Astrocyte of the spinal cord (primary cell): Measurements from ENCODE around the gene MGLL.
"Not testable (repeated sequence)": the region's sequence is repeated elsewhere in the genome, so short reads cannot be mapped to it uniquely, and the experiment has no call there.

Experiments
- DNase-seq: peaks from one replicate; pipeline ENCODE4 v3.0.0; 2011; ENCODE audit warnings: low read depth, low spot score
- H3K4me3 ChIP-seq: 2 replicates; pipeline ENCODE4 v1.5.1; 2011; ENCODE audit warnings: low read depth, mild to moderate bottlenecking, low read length, moderate library complexity
- CTCF ChIP-seq: IDR thresholded peaks from 2 replicates; pipeline ENCODE4 v1.5.1; 2012; ENCODE audit warnings: low read depth, mild to moderate bottlenecking, low read length, inconsistent platforms
- in situ Hi-C: cut with HindIII; loops from 2 replicates; pipeline ENCODE4 v1.10.0; 2017; ENCODE audit warnings: low sequenced_read_pairs

MGLL gene

GRCh38 chr3:127707851-127708411 lies 114.4 kb downstream of the MGLL start:
- in situ Hi-C loops = no loop called here
- DNase-seq = peak; percentile 65
- no peak overlapping the region for H3K4me3 ChIP-seq
- no peak for TF ChIP-seq CTCF

- no peak for DNase-seq
- TF ChIP-seq CTCF = no peak
- H3K4me3 ChIP-seq = no peak overlapping the region
- in situ Hi-C loops = no loop called here
Measured at GRCh38 chr3:127706785-127707351, 115.4 kb downstream of the MGLL start.

GRCh38 chr3:127706312-127706711 lies 116.0 kb downstream of the MGLL start:
- TF ChIP-seq CTCF = no peak
- in situ Hi-C loops = no loop called here
- DNase-seq = no peak
- no peak overlapping the region for H3K4me3 ChIP-seq

GRCh38 chr3:127704840-127705239 lies 117.5 kb downstream of the MGLL start:
- in situ Hi-C loops, DNase-seq, H3K4me3 ChIP-seq: not testable (repeated sequence)

- TF ChIP-seq CTCF = no peak
- in situ Hi-C loops = no loop called here
- DNase-seq = no peak
- H3K4me3 ChIP-seq = no peak overlapping the region
Measured at GRCh38 chr3:127702151-127702578, 120.2 kb downstream of the MGLL start.

GRCh38 chr3:127701280-127701911 lies 120.9 kb downstream of the MGLL start:
- H3K4me3 ChIP-seq = no peak overlapping the region
- no peak for TF ChIP-seq CTCF
- in situ Hi-C loops = no loop called here
- DNase-seq = no peak

- in situ Hi-C loops = no loop called here
- H3K4me3 ChIP-seq = no peak overlapping the region
- TF ChIP-seq CTCF = peak; percentile 18
- no peak for DNase-seq
Measured at GRCh38 chr3:127700406-127700805, 121.9 kb downstream of the MGLL start.
